Activated T-cell treated with anti-CD3 and anti-CD28 coated beads, Interleukin-2, amount 50 U/mL, for 4 hours (primary cell): ENCODE measurements around the gene PLOD3. TPM values are rescaled to one million over a fixed set of nuclear protein-coding genes. Genes with fewer than 3 reads are reported as not detected.
"Not testable (repeated sequence)": the region's sequence is repeated elsewhere in the genome, so short reads cannot be mapped to it uniquely, and the experiment has no call there.

ENCODE experiments used
- ATAC-seq, 2 donors: fragments of 200-7000 bp; cut with Tn5 transposase; one replicate each; pipeline ENCODE4 v1.10.0; 2021
- DNase-seq: peaks from one replicate; pipeline ENCODE4 v3.0.0-alpha.2; 2020
- H3K27me3 Mint-ChIP-seq: one replicate; pipeline ENCODE4 v1.8.0; 2021; ENCODE audit warnings: low read depth, mixed read lengths
- H3K36me3 Mint-ChIP-seq: one replicate; pipeline ENCODE4 v1.8.0; 2022; ENCODE audit warnings: mixed read lengths; ENCODE audit not compliant: insufficient read depth
- H3K4me1 Mint-ChIP-seq: one replicate; pipeline ENCODE4 v1.8.0; 2021; ENCODE audit warnings: low read depth, mixed read lengths
- H3K4me3 Mint-ChIP-seq: one replicate; pipeline ENCODE4 v1.8.0; 2021; ENCODE audit warnings: mild to moderate bottlenecking, moderate library complexity, mixed read lengths
- H3K9me3 Mint-ChIP-seq: one replicate; pipeline ENCODE4 v1.8.0; 2021; ENCODE audit warnings: mixed read lengths
- total RNA-seq, 3 donors: library from RNA; stranded (reverse); gene quantifications; one replicate each; pipeline ENCODE4 v1.2.1, GENCODE V29; 2021

Gene PLOD3
- total RNA-seq, 3 donors from 2014 or later, result 30.1 to 38.9 (median 33.2) TPM

DNA sequence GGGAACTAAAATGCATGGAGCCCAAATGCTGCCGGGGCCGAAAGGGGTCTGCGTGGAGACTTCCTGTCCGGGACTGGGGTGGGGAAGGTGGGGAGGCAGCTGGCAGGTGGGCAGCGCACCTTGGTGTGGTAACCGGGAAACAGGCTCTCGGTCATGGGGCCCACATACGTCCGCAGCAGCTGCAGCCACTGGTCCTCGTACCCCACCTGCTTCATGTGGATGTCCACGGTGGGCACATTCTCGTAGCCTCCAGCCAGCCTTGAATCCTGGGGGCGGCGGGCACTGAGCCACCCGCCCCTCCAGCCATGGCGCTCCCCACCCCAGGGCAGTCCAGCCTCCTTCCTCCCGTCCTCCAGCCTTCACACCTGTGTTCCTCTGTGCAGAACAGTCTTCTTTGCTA, 9.9 kb downstream of the PLOD3 start:
- H3K4me1 Mint-ChIP-seq, result peaks cover 9% of the 10 kb centered on the region
- H3K36me3 Mint-ChIP-seq, result peaks cover 10% of the 10 kb centered on the region
- DNase-seq (no peak), ATAC-seq (no peak)
- H3K9me3 Mint-ChIP-seq, result no peaks in the 10 kb centered on the region
- H3K27me3 Mint-ChIP-seq, result peaks cover 8% of the 10 kb centered on the region
- H3K4me3 Mint-ChIP-seq, result no peak overlapping the region

DNA sequence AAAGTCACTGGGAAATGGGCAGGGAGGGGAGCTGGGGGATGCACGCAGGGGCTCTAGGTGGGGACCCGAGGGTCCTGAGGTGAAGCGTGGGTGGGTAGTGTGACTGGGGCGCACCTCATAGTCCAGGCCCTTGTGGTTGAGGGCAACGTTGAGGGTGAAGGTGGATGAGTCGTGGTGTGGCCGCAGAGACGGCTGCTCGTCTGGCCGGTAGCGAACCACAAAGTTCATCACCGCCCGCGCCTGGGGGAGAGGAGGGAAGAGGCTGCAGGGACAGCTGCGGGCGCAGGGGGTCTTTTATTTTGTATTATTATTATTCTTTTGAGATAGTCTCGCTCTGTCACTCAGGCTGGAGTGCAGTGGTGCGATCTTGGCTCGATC, 10.7 kb downstream of the PLOD3 start:
- Mint-ChIP-seq H3K27me3 (peaks cover 10% of the 10 kb centered on the region), H3K4me1 (peaks cover 9% of the 10 kb centered on the region), H3K9me3 (no peaks in the 10 kb centered on the region), H3K36me3 (peaks cover 10% of the 10 kb centered on the region), H3K4me3 (no peak overlapping the region)
- no peak for DNase-seq
- no peak for ATAC-seq

DNA sequence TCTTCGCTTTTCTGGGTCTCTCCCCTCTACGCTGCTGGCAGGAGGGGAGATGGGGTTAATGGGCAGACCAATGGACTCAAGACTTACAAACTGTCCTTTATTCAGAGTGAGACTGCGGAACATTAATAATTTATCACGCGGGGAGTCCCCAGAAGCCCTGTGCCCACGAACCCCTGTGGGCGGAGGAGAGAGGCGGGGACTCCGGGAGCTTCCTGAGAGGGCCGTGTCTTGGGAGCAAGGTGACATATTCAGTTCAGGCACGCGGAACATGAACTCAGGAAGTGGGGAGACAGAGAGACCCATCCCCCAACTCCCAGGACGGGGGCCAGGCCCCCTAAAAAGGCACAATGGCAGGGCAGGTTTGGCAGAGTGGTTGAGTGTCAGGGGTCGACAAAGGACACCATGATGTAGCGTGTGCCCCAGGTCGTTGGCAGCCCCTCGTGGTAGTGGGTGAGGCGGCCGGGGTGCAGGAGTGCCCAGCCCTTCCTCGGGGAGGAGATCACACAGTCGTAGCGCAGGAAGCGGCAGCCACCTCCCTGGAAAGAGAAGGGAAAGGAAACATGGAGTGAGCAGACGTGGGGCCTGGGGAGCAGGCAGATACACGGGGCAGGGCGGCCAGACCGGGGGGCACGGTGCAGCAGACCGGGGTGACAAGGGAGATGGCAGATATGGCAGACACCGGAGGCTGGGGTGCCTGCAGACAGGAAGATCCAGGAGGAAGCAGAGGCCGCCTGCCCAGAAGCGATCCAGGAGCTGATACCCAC, 11.3 kb downstream of the PLOD3 start:
- peaks cover 10% of the 10 kb centered on the region for H3K36me3 Mint-ChIP-seq
- no peak for DNase-seq

DNA sequence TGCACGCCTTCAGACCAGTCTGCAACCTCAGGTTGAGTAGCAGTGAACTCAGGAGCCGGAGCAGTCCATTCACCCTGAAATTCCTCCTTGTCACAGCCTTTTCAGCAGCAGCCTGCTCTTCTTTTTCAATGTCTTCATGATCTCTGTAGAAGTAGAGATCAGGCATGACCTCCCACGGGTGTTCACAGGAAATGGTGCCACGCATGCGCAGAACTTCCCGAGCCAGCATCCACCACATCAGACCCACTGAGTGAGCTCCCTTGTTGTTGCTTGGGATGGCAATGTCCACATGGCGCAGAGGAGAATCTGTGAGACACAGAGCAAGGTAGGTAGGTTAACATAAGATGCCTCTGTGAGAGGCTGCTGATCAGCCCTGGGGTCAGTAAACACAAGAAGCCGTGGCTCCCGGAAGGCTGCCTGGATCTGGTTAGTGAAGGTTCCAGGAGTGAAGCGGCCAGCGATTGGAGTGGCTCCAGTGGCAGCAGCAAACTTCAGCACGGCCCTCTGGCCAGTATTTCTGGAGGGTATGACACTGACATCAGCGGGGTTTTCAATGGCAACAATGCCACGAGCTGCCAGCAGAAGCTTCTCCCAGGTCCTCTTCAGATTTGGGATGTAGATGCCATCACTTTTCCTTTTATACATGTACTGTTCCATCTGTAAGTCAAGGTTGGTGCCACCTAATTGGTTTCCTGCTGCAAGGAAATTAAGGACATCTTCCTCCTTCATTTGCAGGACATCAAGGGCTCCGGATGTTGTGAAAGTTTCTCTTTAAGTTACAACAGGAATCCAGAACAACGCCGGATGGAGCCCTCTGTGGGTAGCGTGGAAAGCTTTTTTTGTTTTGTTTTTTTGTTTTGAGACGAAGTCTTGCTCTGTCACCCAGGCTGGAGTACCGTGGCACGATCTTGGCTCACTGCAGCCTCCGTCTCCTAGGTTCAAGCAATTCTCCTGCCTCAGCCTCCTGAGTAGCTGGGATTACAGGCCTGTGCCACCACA, 13.3 kb downstream of the PLOD3 start:
- not testable (repeated sequence) for H3K36me3 Mint-ChIP-seq, ATAC-seq, DNase-seq, H3K9me3 Mint-ChIP-seq
- H3K4me1 Mint-ChIP-seq, result peaks cover 13% of the 10 kb centered on the region
- peak overlapping the region; percentile 75 for H3K4me3 Mint-ChIP-seq
- peaks cover 28% of the 10 kb centered on the region for H3K27me3 Mint-ChIP-seq

More for the DNA sequence above, 11.3 kb downstream of the PLOD3 start:
- ATAC-seq, result no peak
- H3K27me3 Mint-ChIP-seq, result peaks cover 16% of the 10 kb centered on the region
- peaks cover 9% of the 10 kb centered on the region for H3K4me1 Mint-ChIP-seq
- H3K9me3 Mint-ChIP-seq, result no peaks in the 10 kb centered on the region
- H3K4me3 Mint-ChIP-seq, result no peak overlapping the region

DNA sequence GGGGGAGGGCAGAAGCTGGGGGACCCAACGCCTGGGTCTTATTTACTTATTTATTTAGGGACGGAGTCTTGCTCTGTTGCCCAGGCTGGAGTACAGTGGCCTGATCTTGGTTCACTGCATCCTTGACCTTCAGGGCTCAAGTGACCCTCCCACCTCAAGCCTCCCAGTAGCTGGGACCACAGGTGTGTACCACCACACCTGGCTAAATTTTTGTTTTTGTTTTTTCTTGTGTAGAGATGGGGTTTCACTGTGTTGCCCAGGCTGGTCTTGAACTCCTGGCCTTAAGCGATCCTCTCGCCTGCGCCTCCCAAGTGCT, 14.8 kb downstream of the PLOD3 start:
- Mint-ChIP-seq H3K4me3 (no peak overlapping the region), H3K36me3 (no peaks in the 10 kb centered on the region), H3K27me3 (peaks cover 34% of the 10 kb centered on the region), H3K4me1 (peaks cover 13% of the 10 kb centered on the region), H3K9me3 (no peaks in the 10 kb centered on the region)
- no peak for ATAC-seq
- no peak for DNase-seq

DNA sequence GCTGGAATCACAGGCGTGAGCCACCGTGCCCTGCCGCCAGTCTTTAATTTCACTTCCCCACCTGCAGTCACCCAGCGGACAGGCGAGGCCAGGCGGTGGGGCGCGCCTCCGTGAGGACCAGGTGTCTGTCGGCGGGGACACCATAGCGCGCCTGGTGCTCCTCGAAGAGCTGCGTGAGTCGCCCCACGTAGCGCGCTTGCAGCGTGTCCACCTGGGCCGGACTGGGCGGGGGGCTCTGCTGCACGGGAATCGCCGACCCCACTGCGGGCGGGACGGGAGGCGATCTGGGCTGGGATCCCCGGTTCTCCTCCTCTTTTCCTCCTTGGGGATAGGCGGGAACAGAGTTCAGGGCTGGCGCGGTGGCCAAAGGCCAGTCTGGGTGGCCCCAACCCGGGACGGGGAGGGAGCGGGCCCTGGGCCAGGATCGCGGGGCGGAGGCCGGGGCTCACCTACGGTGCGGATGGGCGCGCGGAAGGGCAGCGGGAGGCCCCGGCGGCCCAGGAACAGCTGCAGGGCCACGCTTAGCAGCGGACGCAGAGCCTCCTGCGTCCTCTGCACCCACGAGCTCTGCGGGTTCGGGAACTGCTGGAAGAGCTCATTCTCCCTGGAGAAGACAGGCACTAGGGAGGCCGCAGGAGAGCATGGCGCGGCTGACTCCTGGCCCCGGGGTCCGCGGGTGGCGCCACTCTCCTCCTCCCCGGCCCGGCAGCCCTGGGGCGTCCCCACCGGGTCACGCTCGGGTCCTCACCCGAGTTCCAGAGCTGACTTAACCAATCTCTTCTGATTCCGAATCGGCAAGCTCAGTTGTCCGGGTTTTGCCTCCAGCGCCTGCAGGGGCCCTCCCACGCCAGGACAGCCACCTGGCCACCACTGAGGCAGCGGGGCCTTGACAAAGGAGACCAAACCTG, 15.4 kb downstream of the PLOD3 start:
- Mint-ChIP-seq H3K27me3 (peaks cover 34% of the 10 kb centered on the region), H3K4me3 (no peak overlapping the region), H3K4me1 (peaks cover 13% of the 10 kb centered on the region), H3K36me3 (no peaks in the 10 kb centered on the region), H3K9me3 (no peaks in the 10 kb centered on the region)
- ATAC-seq (peak; percentile 19 to 25), DNase-seq (no peak)

DNA sequence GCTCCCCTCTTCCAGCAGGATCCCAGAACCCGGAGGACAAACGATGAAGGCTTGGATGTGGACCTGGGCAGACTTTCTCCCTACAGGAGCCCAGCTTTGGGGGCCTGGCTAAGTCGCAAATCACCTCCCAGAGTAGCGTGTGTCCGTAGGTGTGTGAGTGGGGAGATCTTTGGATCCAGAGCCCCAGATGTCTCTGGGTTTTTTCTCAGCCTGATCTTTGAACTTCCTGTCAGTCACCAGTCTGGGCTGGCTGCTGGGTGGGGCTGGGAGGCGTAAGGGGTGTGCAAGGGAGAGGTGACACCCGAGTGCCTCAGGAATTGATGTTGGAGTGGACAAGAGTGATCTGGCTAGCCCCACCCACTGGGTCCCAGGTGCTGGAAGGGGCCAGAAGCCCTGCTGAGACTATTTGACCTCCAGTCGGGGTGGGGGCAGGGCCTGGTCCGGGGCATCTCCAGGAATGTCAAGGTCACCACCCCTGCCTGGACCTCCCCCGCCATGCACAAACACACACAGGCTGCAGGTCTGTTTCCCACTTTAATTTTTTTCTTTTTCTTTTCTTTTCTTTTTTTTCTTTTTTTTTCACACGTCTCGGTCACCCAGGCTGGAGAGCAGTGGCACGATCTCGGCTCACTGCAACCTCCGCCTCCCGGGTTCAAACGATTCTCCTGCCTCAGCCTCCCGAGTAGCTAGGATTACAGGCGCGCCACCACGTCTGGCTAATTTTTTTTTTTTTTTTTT, 16.4 kb downstream of the PLOD3 start, which contains the start of gene MOGAT3:
Gene MOGAT3 (minus strand): TSS at position 175 of the 738 bp plus-strand sequence. CDS start 182 bp downstream, outside the sequence.
- DNase-seq (no peak), ATAC-seq (peak in 1 of 2 donors; percentile 35)
- Mint-ChIP-seq H3K4me3 (no peak within 1 kb of the TSS), H3K4me1 (peaks cover 13% of the 10 kb centered on the region), H3K36me3 (no peaks in the 10 kb centered on the region), H3K9me3 (no peaks in the 10 kb centered on the region), H3K27me3 (peaks cover 34% of the 10 kb centered on the region)

DNA sequence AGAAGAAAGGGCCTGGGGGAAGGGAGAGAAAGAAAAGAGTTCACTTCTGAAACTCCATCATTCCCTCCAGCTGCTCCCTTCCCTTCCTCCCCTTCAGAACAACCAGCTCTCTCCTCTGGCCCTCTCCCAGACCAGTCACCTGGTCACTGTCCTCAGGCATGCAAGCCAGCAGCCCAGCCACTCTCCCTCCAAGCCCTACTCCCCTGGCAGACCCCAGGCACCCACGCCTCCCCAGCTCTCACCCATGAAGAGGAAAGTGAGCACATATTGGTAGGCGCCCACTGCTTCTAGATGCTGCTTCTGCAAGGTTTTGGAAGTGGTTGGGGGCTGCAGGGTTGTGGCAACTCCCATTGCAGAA, 16.9 kb downstream of the PLOD3 start:
- Mint-ChIP-seq H3K27me3 (peaks cover 34% of the 10 kb centered on the region), H3K36me3 (no peaks in the 10 kb centered on the region), H3K4me1 (peaks cover 13% of the 10 kb centered on the region), H3K9me3 (no peaks in the 10 kb centered on the region), H3K4me3 (no peak overlapping the region)
- ATAC-seq (no peak), DNase-seq (no peak)

DNA sequence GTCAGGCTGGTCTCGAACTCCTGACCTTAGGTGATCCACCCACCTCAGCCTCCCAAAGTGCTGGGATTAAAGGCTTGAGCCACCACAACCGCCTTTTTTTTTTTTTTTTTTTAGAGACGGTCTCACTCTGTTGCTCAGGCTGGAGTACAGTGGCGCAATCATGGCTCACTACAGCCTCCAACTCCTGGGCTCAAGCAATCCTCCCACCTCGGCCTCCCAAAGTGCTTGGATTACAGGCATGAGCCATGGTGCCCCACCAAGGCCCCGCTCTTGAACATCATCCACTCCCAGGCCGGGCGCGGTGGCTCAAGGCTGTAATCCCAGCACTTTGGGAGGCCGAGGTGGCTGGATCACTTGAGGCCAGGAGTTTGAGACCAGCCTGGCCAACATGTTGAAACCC, 17.9 kb downstream of the PLOD3 start:
- H3K9me3 Mint-ChIP-seq, DNase-seq, H3K4me3 Mint-ChIP-seq, H3K36me3 Mint-ChIP-seq, ATAC-seq: not testable (repeated sequence)
- Mint-ChIP-seq H3K27me3 (peaks cover 34% of the 10 kb centered on the region), H3K4me1 (peaks cover 13% of the 10 kb centered on the region)

DNA sequence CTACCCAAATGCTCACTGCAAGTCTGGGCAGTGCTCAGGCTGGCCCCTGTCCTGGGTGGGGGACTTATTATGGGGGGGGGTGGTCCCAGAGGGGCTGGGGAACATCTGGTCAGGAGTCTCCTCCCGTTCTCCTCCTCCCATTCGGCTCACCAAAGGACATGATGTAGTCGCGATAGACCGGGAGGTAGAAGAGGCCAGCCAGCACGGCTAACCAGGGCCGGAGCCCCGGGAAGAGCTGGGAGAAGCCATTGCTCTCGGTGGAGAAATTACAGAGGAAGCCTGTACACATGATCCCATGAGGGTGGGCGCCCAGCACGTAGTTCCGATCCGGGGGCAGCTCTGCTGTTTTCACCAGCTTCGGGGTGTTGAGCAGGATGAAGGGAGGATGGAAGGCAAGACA, 18.9 kb downstream of the PLOD3 start:
- Mint-ChIP-seq H3K4me3 (no peak overlapping the region), H3K27me3 (peaks cover 33% of the 10 kb centered on the region), H3K4me1 (peaks cover 8% of the 10 kb centered on the region), H3K9me3 (no peaks in the 10 kb centered on the region), H3K36me3 (no peaks in the 10 kb centered on the region)
- DNase-seq (no peak), ATAC-seq (no peak)

DNA sequence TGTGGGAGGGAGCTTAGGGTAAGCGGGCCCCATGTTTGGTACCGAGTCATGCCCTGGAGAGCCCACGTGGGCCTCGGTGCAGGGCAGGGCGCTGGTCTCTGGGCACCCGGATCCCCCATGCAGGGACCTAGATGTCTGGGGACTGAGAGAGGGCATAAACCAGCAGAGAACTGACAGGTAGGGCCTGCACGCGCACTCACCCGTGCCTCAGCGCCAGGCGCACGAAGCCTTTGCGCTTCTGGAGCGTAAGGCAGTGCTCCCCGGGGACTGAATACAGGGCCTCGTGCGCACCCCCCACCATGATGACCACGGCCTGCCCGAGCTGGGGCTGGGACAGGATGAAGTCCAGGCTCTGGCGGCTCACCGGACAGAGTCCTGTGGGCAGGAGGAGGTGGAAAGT, 19.4 kb downstream of the PLOD3 start:
- Mint-ChIP-seq H3K9me3 (no peaks in the 10 kb centered on the region), H3K4me1 (peaks cover 7% of the 10 kb centered on the region), H3K36me3 (no peaks in the 10 kb centered on the region), H3K4me3 (no peak overlapping the region), H3K27me3 (peaks cover 32% of the 10 kb centered on the region)
- ATAC-seq (no peak), DNase-seq (no peak)

DNA sequence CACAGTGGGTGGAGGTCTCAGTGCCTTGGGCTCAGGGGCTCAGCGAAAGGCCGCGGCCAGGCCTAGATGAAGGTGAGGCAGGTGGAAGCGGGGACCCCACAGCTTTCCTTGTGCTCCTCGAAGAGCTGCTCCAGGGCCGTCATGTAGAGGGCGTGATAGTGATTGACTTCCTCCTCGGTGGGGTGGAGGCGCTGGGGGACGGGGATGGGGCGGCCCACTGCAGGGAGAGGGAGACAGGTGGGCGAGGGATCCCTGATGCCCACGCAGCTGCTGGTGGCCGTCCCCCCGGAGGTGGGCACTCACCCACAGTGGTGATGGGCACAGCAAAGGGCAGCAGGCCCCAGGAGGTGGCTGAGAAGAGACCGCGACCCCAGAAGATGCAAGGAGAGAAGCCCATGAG, 21.5 kb downstream of the PLOD3 start:
- no peaks in the 10 kb centered on the region for H3K9me3 Mint-ChIP-seq
- H3K36me3 Mint-ChIP-seq, result no peaks in the 10 kb centered on the region
- peaks cover 3% of the 10 kb centered on the region for H3K4me1 Mint-ChIP-seq
- DNase-seq (no peak), ATAC-seq (no peak)
- no peak overlapping the region for H3K4me3 Mint-ChIP-seq
- peaks cover 17% of the 10 kb centered on the region for H3K27me3 Mint-ChIP-seq

DNA sequence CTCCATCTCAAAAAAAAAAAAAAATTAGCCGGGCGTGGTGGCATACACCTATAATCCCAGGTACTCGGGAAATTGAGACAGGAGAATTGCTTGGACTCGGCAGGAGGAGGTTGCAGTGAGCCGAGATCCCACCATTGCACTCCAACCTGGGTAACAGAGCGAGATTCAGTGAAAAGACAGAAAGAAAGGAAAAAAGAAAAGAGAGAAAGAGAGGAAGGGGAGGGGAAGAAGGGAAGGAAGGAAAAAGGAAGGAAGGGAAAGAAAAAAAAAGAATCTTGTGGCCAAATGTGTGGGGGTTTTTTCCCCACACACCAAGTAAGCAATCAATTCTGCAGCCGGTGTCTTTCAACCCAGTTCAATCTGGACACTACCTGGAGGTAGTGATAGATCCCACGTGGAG, 28.3 kb downstream of the PLOD3 start:
- ATAC-seq (no peak), DNase-seq (no peak)
- Mint-ChIP-seq H3K9me3 (no peaks in the 10 kb centered on the region), H3K4me1 (no peaks in the 10 kb centered on the region), H3K36me3 (no peaks in the 10 kb centered on the region), H3K4me3 (no peak overlapping the region), H3K27me3 (peaks cover 12% of the 10 kb centered on the region)
